Adrenal gland (tissue), 5 donors: ENCODE results near the gene AK5.

Experiments used
- CTCF ChIP-seq, 6 experiments: fragments of 450-650 bp in 4 of 6; fragments of 200-600 bp in 2 of 6; sonication (generic) in 1 of 6; IDR thresholded peaks; 1 replicate in 5 of 6; 2 replicates in 1 of 6; pipeline versions ENCODE4 v1.5.1 to v1.8.0; 2016 to 2021; ENCODE audit warnings: antibody characterized with exemption in 6 of 6, mild to moderate bottlenecking in 2 of 6, moderate library complexity in 1 of 6
- POLR2A ChIP-seq, 2 donors: fragments of 450-650 bp; IDR thresholded peaks; one replicate each; pipeline ENCODE4 v1.6.1; 2017; ENCODE audit warnings: antibody characterized with exemption in 2 of 2, mild to moderate bottlenecking in 2 of 2, moderate library complexity in 1 of 2
- donor health status: DM: no; HTN: no; CAD: no.

- TF ChIP-seq CTCF (IDR thresholded peaks at IDR 0.05) = no peak
- no peak for TF ChIP-seq POLR2A (IDR thresholded peaks at IDR 0.05)
Measured at GRCh38 chr1:77265180-77265579, 16.6 kb upstream of the AK5 start.
